Spinal cord (tissue), 10 donors: ENCODE data around the gene ACKR2. TPM values are rescaled to one million over a fixed set of nuclear protein-coding genes. Genes with fewer than 3 reads are reported as not detected.
"Not testable (repeated sequence)": the region's sequence is repeated elsewhere in the genome, so short reads cannot be mapped to it uniquely, and the experiment has no call there.

ENCODE experiments used
- DNase-seq, 6 donors: peaks; one replicate each; pipeline versions ENCODE4 v3.0.0 to v3.0.0-alpha.2; 2013 to 2015; ENCODE audit warnings: low spot score in 6 of 6, low read depth in 4 of 6
- H3K27ac ChIP-seq: one replicate; pipeline ENCODE4 v1.5.1; 2013; ENCODE audit warnings: low read depth, low read length, control low read depth
- H3K27me3 ChIP-seq: one replicate; pipeline ENCODE4 v1.6.1; 2013; ENCODE audit warnings: low read length; ENCODE audit not compliant: control insufficient read depth, insufficient read depth
- H3K36me3 ChIP-seq: one replicate; pipeline ENCODE4 v1.6.1; 2013; ENCODE audit warnings: low read length; ENCODE audit not compliant: control insufficient read depth, insufficient read depth
- H3K4me1 ChIP-seq: one replicate; pipeline ENCODE4 v1.6.1; 2013; ENCODE audit warnings: low read length; ENCODE audit not compliant: control insufficient read depth, insufficient read depth
- H3K4me3 ChIP-seq: one replicate; pipeline ENCODE4 v1.5.1; 2013; ENCODE audit warnings: low read depth, low read length, control low read depth
- H3K9me3 ChIP-seq: one replicate; pipeline ENCODE4 v1.6.1; 2013; ENCODE audit warnings: low read length; ENCODE audit not compliant: control insufficient read depth, insufficient read depth
- WGBS: methylation state at CpG from one replicate; pipeline ENCODE4 v1.1.5; 2013; ENCODE audit warnings: missing lambda C conversion rate; ENCODE audit not compliant: insufficient coverage; 5-methylcytosine and 5-hydroxymethylcytosine counted together
- polyA plus RNA-seq, 2 donors: library from polyadenylated mRNA; unstranded; fragments of 120-200 nt; gene quantifications; one replicate each; pipeline ENCODE4 v1.2.1, GENCODE V29; 2013; ENCODE audit not compliant: insufficient read length in 2 of 2
- total RNA-seq, 2 donors: library from RNA; depleted of rRNA in 1 of 2; stranded (reverse); fragments of 120-200 nt in 1 of 2; fragments of >200 nt in 1 of 2; gene quantifications; one replicate each; pipeline versions ENCODE4 v1.2.3 to v1.2.4, GENCODE V29; 2013 to 2014
- donor health status: healthy.

Gene ACKR2
- total and polyA plus RNA-seq, 4 donors: 0.65 to 2.5 (median 1.1) TPM

GRCh38 chr3:42807929-42808328, 1.3 kb upstream of the ACKR2 start:
- H3K9me3 ChIP-seq: no peaks in the 10 kb centered on the region
- no peak for DNase-seq
- H3K4me3 ChIP-seq: no peak overlapping the region
- no peaks in the 10 kb centered on the region for H3K36me3 ChIP-seq
- H3K27ac ChIP-seq: no peak overlapping the region
- WGBS: 100% methylated on average over 2 of the region's 4 CpGs
- H3K27me3 ChIP-seq: no peaks in the 10 kb centered on the region
- H3K4me1 ChIP-seq: peaks cover 7% of the 10 kb centered on the region

- H3K27ac ChIP-seq, H3K27me3 ChIP-seq, H3K4me1 ChIP-seq, DNase-seq, H3K36me3 ChIP-seq, H3K9me3 ChIP-seq, H3K4me3 ChIP-seq: not testable (repeated sequence)
- 70% methylated on average over 4 of the region's 10 CpGs for WGBS
Observed at GRCh38 chr3:42810706-42811105, 1.5 kb downstream of the ACKR2 start.

- WGBS: 55% methylated on average over 12 of the region's 15 CpGs
- DNase-seq, H3K9me3 ChIP-seq, H3K4me1 ChIP-seq, H3K4me3 ChIP-seq, H3K36me3 ChIP-seq, H3K27ac ChIP-seq, H3K27me3 ChIP-seq: not testable (repeated sequence)
Observed at GRCh38 chr3:42811118-42811883, 2.1 kb downstream of the ACKR2 start.

- WGBS: 80% methylated on average over 1 of the region's 5 CpGs
Observed at GRCh38 chr3:42814246-42814645, 5.0 kb downstream of the ACKR2 start.

GRCh38 chr3:42814914-42815507, 5.8 kb downstream of the ACKR2 start:
- Histone ChIP-seq H3K4me3 (no peak overlapping the region), H3K27ac (no peak overlapping the region), H3K27me3 (no peaks in the 10 kb centered on the region), H3K36me3 (no peaks in the 10 kb centered on the region), H3K9me3 (no peaks in the 10 kb centered on the region), H3K4me1 (no peaks in the 10 kb centered on the region)
- DNase-seq: peak in 1 of 6 donors; percentile 18
- 80% methylated on average over 2 of the region's 2 CpGs for whole genome bisulfite sequencing

More at GRCh38 chr3:42814246-42814645, 5.0 kb downstream of the ACKR2 start:
- DNase-seq: no peak
- Histone ChIP-seq H3K27me3 (no peaks in the 10 kb centered on the region), H3K36me3 (no peaks in the 10 kb centered on the region), H3K4me3 (no peak overlapping the region), H3K9me3 (no peaks in the 10 kb centered on the region), H3K27ac (no peak overlapping the region), H3K4me1 (no peaks in the 10 kb centered on the region)

GRCh38 chr3:42815826-42816225, 6.6 kb downstream of the ACKR2 start:
- no peaks in the 10 kb centered on the region for H3K9me3 ChIP-seq
- no peaks in the 10 kb centered on the region for H3K4me1 ChIP-seq
- H3K4me3 ChIP-seq: no peak overlapping the region
- no peak overlapping the region for H3K27ac ChIP-seq
- no CpG with 5 or more reads among the region's 2 CpGs for WGBS
- no peak for DNase-seq
- no peaks in the 10 kb centered on the region for H3K36me3 ChIP-seq
- no peaks in the 10 kb centered on the region for H3K27me3 ChIP-seq

GRCh38 chr3:42819351-42819965, 10.2 kb downstream of the ACKR2 start:
- Histone ChIP-seq H3K27me3 (no peaks in the 10 kb centered on the region), H3K36me3 (no peaks in the 10 kb centered on the region), H3K9me3 (no peaks in the 10 kb centered on the region), H3K4me1 (no peaks in the 10 kb centered on the region), H3K27ac (no peak overlapping the region), H3K4me3 (no peak overlapping the region)
- peak in 1 of 6 donors; percentile 29 for DNase-seq
- WGBS: 20% methylated on average over 1 of the region's 2 CpGs

GRCh38 chr3:42820746-42821051, 11.5 kb downstream of the ACKR2 start:
- Histone ChIP-seq H3K27ac (no peak overlapping the region), H3K36me3 (no peaks in the 10 kb centered on the region), H3K9me3 (no peaks in the 10 kb centered on the region), H3K4me3 (no peak overlapping the region), H3K27me3 (no peaks in the 10 kb centered on the region), H3K4me1 (no peaks in the 10 kb centered on the region)
- 92% methylated on average over 6 of the region's 6 CpGs for WGBS
- DNase-seq: no peak

- H3K4me3 ChIP-seq: no peak overlapping the region
- H3K27me3 ChIP-seq: no peaks in the 10 kb centered on the region
- WGBS: 88% methylated on average over 2 of the region's 3 CpGs
- H3K9me3 ChIP-seq: no peaks in the 10 kb centered on the region
- DNase-seq: no peak
- no peak overlapping the region for H3K27ac ChIP-seq
- no peaks in the 10 kb centered on the region for H3K36me3 ChIP-seq
- H3K4me1 ChIP-seq: no peaks in the 10 kb centered on the region
Observed at GRCh38 chr3:42822828-42823227, 13.6 kb downstream of the ACKR2 start.

- Histone ChIP-seq H3K9me3 (no peaks in the 10 kb centered on the region), H3K27me3 (no peaks in the 10 kb centered on the region), H3K4me3 (no peak overlapping the region), H3K4me1 (no peaks in the 10 kb centered on the region), H3K36me3 (no peaks in the 10 kb centered on the region), H3K27ac (no peak overlapping the region)
- 50% methylated on average over 1 of the region's 2 CpGs for WGBS
- no peak for DNase-seq
Observed at GRCh38 chr3:42823351-42823750, 14.1 kb downstream of the ACKR2 start.
